Measurements from ENCODE around the gene AGRP. TPM values are rescaled to one million over a fixed set of nuclear protein-coding genes. Genes with fewer than 3 reads are reported as not detected.

The AGRP gene
- total RNA-seq, 1 donor: not detected

DNA sequence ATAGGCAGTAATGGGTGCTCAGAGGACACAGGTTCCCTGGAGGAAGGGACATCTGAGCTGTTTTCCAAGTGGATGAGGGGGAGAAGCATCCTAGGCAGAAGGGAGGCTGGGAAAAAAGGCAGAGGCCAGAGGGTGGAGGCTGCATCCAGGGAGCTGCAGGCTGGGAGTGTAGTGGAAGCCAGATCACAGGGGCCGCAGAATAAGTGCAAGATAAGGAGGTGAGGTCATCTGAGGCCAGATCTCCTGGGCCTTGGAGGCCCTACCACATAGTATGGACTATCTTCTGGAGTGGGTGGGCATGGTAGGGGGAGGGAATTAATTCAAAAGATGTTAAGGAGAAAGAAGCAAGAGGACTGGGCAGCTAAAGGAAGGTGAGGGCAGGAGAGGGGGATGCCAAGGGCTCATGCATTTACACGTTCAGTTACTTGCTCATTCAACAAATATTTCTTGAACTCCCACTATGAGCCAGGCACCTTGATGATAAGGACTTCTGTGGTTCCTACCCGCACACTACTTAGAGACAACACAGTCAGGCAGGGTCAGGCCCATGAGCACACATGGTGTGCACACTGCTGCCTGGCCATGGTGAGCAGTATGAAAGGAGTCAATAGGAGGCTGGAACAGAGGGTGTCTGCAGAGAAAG lies 42.9 kb upstream of the AGRP start:
- no peak for DNase-seq (ENCODE audit: low read depth)
- H3K4me3 ChIP-seq (ENCODE audit: low read depth, low read length): no peak overlapping the region
- TF ChIP-seq, protein P1, sequence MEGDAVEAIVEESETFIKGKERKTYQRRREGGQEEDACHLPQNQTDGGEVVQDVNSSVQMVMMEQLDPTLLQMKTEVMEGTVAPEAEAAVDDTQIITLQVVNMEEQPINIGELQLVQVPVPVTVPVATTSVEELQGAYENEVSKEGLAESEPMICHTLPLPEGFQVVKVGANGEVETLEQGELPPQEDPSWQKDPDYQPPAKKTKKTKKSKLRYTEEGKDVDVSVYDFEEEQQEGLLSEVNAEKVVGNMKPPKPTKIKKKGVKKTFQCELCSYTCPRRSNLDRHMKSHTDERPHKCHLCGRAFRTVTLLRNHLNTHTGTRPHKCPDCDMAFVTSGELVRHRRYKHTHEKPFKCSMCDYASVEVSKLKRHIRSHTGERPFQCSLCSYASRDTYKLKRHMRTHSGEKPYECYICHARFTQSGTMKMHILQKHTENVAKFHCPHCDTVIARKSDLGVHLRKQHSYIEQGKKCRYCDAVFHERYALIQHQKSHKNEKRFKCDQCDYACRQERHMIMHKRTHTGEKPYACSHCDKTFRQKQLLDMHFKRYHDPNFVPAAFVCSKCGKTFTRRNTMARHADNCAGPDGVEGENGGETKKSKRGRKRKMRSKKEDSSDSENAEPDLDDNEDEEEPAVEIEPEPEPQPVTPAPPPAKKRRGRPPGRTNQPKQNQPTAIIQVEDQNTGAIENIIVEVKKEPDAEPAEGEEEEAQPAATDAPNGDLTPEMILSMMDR (IDR thresholded peaks at IDR 0.05; ENCODE audit: insufficient read depth, low read depth, low read length): no peak

DNA sequence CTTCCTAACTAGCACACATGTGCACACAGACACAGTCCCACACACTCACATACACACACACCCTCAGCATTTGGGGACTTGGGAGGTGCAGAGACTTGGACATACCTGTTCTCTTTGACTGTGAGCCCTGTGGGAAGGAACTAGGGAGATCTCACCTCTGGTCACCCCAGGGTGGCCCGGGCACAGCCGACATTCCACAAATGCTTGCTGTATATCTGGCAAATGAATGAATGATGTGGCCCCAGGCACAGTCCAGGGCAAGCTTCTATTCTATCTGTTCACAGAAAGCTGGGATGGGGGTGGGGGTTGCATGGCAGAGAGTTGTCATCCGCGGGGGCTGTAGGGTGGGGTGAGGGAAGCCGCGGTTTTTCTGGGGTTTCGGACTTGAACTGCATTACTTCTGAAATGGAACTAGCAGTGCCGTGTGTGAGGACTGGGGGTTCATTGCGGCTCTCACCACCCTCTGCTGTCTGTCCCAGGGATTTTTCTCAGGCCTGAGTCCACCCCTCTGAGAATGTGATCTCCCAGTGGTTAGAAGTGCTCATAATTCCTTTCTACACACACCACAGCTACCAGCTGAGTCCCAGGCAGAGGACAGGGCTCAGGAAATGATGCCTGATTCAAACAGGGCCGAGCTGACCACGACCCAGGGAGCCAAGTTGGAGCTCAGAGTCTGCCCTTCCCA lies 42.0 kb upstream of the AGRP start:
- TF ChIP-seq, protein P1 (IDR thresholded peaks at IDR 0.05; ENCODE audit: insufficient read depth, low read depth, low read length): peak; percentile 2
- no peak for DNase-seq (ENCODE audit: low read depth)
- H3K4me3 ChIP-seq (ENCODE audit: low read depth, low read length): no peak overlapping the region

DNA sequence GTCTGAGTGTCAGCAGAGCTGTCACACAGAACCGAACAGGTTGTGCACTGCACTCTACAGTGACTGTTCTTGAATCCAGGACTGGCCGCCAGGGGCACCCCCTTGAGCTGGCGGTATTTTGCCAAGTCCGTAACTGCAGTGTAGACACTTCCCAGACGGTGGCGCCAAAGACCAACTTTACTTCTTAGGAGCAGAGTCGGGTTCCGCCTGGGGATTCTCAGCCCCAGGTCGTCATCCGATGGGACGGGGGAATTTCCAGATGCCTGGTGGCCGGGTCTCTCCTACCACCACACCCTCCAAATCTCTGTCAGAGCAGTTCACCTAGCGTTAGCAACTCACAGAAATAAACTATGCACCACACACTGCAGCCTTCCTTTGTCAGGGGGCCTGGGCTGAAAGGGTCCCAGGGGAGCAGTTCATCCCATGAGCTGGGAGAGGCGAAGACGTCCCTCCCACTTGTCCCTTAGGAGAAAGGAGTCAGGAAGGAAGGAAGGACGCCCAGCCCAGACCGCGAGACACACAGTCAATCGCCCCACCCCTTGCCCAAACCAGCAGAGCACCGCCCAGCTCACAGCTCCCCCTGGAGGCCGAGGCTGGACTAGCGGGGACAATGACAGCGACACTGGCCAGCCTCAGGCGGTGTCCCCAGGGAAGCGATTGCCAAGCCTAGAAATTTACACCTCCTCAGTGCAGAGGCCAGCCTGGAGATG lies 37.9 kb upstream of the AGRP start:
- TF ChIP-seq, protein P1 (IDR thresholded peaks at IDR 0.05; ENCODE audit: insufficient read depth, low read depth, low read length): peak; percentile 99
- peak; percentile 97 for DNase-seq (ENCODE audit: low read depth)
- peak overlapping the region; percentile 72 for H3K4me3 ChIP-seq (ENCODE audit: low read depth, low read length)

DNA sequence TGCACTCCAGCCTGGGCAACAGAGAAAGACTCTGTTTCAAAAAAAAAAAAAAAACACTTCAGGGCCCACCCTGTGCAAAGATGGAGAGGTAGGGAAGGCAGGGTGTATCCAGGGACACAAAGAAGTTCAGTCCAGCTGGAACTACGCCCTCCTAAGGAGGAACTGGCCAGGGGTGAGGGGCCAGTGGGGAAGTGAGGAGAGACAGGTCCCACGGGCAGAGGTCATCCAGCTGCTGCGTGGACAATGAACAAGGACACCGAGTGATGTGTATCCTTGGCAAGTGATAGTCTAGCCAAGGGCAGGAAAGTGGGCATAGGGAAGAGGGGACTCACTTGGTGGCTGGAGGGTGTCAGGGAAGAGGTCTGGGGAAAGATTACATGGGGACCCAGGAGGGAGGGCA lies 35.9 kb upstream of the AGRP start:
- TF ChIP-seq, protein P1 (IDR thresholded peaks at IDR 0.05; ENCODE audit: insufficient read depth, low read depth, low read length): no peak
- DNase-seq (ENCODE audit: low read depth): no peak
- H3K4me3 ChIP-seq (ENCODE audit: low read depth, low read length): no peak overlapping the region

DNA sequence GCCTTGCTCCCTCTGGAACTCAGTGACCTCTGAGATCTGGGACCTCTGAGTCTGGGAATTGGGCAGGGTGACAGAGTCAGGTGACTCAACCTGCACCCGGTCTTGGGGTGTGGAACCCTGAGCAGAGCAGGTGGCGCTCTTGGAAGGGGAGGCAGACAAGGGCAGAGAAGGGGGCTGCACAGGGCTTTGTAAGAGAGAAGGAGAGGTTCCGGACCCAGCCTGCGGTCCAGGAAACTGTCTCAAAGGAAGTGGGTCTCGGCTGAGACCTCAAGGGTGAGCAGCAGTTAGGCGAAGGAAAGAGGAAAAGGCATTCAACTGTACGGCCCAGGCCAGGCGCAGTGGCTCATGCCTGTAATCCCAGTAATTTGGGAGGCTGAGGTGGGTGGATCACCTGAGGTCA lies 35.3 kb upstream of the AGRP start:
- TF ChIP-seq, protein P1 (IDR thresholded peaks at IDR 0.05; ENCODE audit: insufficient read depth, low read depth, low read length): no peak
- H3K4me3 ChIP-seq (ENCODE audit: low read depth, low read length): no peak overlapping the region
- no peak for DNase-seq (ENCODE audit: low read depth)

DNA sequence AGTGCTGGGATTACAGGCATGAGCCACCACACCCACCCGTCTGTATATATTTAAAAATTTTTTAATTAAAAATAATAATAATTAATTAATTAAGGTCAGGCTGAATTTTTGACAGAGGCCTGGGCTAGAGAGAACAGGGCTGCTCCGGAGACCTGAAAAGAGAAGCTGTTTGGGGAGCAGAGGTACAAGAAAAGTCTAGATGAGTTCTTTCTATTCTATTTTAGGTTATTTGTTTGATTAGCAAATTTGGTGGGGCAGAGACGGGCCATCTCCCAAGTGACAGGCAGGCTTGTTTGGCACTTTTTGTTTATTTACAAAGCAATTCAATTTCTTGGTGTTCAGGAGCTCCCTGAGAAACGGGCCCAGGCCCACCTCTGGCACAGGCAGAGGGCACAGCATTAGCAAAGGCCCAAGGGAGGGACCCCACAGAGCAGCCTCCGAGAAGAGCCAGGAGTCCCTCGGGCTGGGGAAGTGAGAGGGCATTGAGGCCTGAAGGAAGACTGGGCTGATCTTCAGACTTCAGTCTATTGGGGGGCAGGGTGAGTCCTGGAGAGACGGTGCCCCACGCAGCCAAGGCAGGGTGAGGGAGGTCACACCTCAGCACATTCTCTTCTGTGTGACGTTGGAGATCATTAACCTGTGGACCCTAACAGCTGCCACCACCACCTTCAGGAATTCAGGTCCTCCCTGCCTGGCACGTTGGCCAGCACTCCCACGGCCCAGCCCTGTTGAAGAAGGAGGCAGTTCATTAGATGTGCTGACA lies 34.5 kb upstream of the AGRP start:
- no peak for DNase-seq (ENCODE audit: low read depth)
- TF ChIP-seq, protein P1 (IDR thresholded peaks at IDR 0.05; ENCODE audit: insufficient read depth, low read depth, low read length): no peak

More for the DNA sequence above, 34.5 kb upstream of the AGRP start:
- no peak overlapping the region for H3K4me3 ChIP-seq (ENCODE audit: low read depth, low read length)

Measured in fibroblast of villous mesenchyme (primary cell).